Measurements from ENCODE around the gene ERVH48-1. TPM values are rescaled to one million over a fixed set of nuclear protein-coding genes. Genes with fewer than 3 reads are reported as not detected.

The ERVH48-1 gene
- total and polyA plus RNA-seq, 4 donors: 0.02 to 1.1 (median 0.15) TPM

DNA sequence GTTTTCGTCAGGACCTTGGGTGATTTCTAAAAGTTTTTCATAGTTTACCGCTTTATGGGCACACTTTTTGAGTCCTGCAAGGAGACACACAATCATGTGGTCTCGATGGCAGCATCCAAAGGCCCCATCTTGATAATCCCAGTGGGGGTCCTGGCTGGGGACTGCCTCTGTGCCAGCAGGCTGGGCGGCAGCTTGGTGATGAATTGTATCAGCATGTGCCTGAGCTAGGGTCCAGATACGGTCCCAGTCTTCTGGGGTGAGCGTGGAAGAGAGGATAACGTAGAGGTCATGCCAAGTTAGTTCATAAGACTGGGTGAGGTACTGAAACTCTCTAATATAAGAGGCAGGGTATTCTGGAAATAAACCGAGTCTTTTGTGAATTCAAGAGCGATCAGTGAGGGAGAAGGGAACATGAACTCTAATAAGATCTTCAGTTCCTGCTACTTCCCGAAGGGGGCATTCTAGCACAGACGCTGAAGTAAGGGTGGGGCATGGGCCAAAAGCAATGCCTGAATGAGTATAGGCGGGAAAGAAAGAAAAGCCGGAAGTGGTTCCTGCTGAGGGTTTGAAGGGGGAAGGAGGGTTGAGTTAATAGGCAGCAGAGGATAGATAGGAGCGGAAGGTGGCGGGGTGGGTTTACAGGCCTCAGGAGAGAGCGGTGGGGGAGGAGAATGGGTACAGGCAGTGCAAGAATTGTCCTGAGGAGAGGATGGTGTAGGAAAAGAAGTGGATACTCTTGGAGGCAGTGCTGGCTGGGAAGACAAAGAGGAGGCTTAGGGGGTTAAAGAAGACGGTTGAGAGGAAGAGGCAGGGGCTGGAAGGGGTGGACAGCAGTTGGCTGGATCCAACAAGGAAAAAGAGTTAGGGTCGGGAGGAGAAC is 1.6 kb downstream of the ERVH48-1 start:
- Histone ChIP-seq H3K36me3 (ENCODE audit: control insufficient read depth in 4 of 4, insufficient read depth in 4 of 4, low read length in 4 of 4) (no peaks in the 10 kb centered on the region), H3K4me1 (ENCODE audit: control insufficient read depth in 5 of 5, insufficient read depth in 5 of 5, low read length in 5 of 5) (peaks cover 0 to 12% (median 6%) of the 10 kb centered on the region in 5 donors), H3K27me3 (ENCODE audit: control insufficient read depth in 3 of 3, insufficient read depth in 3 of 3, low read length in 2 of 3) (no peaks in the 10 kb centered on the region), H3K9ac (ENCODE audit: insufficient read depth in 1 of 2, low read length in 2 of 2) (peak overlapping the region in 1 of 2 donors; percentile 70), H3K9me3 (ENCODE audit: control insufficient read depth in 4 of 4, insufficient read depth in 3 of 4, low read length in 3 of 4) (no peaks in the 10 kb centered on the region), H3K4me3 (no peak overlapping the region), H3K27ac (ENCODE audit: low read depth in 1 of 2, low read length in 1 of 2) (peak overlapping the region in 1 of 2 donors; percentile 32)
- TF ChIP-seq, protein P1, sequence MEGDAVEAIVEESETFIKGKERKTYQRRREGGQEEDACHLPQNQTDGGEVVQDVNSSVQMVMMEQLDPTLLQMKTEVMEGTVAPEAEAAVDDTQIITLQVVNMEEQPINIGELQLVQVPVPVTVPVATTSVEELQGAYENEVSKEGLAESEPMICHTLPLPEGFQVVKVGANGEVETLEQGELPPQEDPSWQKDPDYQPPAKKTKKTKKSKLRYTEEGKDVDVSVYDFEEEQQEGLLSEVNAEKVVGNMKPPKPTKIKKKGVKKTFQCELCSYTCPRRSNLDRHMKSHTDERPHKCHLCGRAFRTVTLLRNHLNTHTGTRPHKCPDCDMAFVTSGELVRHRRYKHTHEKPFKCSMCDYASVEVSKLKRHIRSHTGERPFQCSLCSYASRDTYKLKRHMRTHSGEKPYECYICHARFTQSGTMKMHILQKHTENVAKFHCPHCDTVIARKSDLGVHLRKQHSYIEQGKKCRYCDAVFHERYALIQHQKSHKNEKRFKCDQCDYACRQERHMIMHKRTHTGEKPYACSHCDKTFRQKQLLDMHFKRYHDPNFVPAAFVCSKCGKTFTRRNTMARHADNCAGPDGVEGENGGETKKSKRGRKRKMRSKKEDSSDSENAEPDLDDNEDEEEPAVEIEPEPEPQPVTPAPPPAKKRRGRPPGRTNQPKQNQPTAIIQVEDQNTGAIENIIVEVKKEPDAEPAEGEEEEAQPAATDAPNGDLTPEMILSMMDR (IDR thresholded peaks at IDR 0.05; ENCODE audit: control extremely low read depth, extremely low read depth): peak; percentile 84
- WGBS, 2 donors: 25 to 26% methylated on average over 18 of the region's 18 CpGs
- ATAC-seq (ENCODE audit: insufficient read depth, low FRiP score) (peak; percentile 91), DNase-seq (peak; percentile 90 to 95 (median 95))

- no peaks in the 10 kb centered on the region for H3K36me3 ChIP-seq (ENCODE audit: control insufficient read depth in 4 of 4, insufficient read depth in 4 of 4, low read length in 4 of 4)
- WGBS, 2 donors: 94 to 95% methylated on average over 18 of the region's 18 CpGs
- TF ChIP-seq, protein P1 (IDR thresholded peaks at IDR 0.05; ENCODE audit: control extremely low read depth, extremely low read depth): no peak
- H3K9me3 ChIP-seq (ENCODE audit: control insufficient read depth in 4 of 4, insufficient read depth in 3 of 4, low read length in 3 of 4): no peaks in the 10 kb centered on the region
- H3K27ac ChIP-seq (ENCODE audit: low read depth in 1 of 2, low read length in 1 of 2): no peak overlapping the region
- H3K27me3 ChIP-seq (ENCODE audit: control insufficient read depth in 3 of 3, insufficient read depth in 3 of 3, low read length in 2 of 3): no peaks in the 10 kb centered on the region
- H3K4me3 ChIP-seq: no peak overlapping the region
- no peak overlapping the region for H3K9ac ChIP-seq (ENCODE audit: insufficient read depth in 1 of 2, low read length in 2 of 2)
- DNase-seq: no peak
- H3K4me1 ChIP-seq (ENCODE audit: control insufficient read depth in 5 of 5, insufficient read depth in 5 of 5, low read length in 5 of 5): peaks cover 0 to 12% (median 6%) of the 10 kb centered on the region in 5 donors
- ATAC-seq (ENCODE audit: insufficient read depth, low FRiP score): no peak
Observed at GRCh38 chr21:42922918-42923317, 2.5 kb downstream of the ERVH48-1 start.

DNA sequence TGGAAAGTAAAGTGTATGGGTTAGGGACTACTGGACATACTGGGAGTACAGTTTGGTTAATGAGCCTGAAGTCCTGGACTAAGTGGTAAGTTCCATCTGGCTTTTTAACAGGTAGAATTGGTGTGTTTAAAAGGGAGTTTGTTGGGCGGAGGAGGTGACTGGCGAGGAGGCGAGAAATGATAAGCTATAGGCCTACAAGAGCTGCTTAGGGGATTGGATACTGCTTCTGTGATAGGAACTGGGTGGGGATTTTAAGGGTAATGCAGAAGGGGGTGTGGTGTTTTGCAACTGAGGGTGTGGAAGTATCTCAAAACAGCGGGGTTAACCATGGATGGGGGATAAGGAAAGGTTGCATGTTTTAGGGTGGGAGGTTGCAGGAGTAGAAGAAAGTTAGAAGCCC is 3.5 kb downstream of the ERVH48-1 start:
- H3K4me1 ChIP-seq (ENCODE audit: control insufficient read depth in 5 of 5, insufficient read depth in 5 of 5, low read length in 5 of 5): peaks cover 0 to 12% (median 6%) of the 10 kb centered on the region in 5 donors
- no peak for ATAC-seq (ENCODE audit: insufficient read depth, low FRiP score)
- no peak for DNase-seq
- no peaks in the 10 kb centered on the region for H3K9me3 ChIP-seq (ENCODE audit: control insufficient read depth in 4 of 4, insufficient read depth in 3 of 4, low read length in 3 of 4)
- 79 to 90% methylated on average over 4 of the region's 4 CpGs for WGBS, 2 donors
- H3K36me3 ChIP-seq (ENCODE audit: control insufficient read depth in 4 of 4, insufficient read depth in 4 of 4, low read length in 4 of 4): no peaks in the 10 kb centered on the region
- H3K27me3 ChIP-seq (ENCODE audit: control insufficient read depth in 3 of 3, insufficient read depth in 3 of 3, low read length in 2 of 3): no peaks in the 10 kb centered on the region
- H3K27ac ChIP-seq (ENCODE audit: low read depth in 1 of 2, low read length in 1 of 2): no peak overlapping the region
- no peak overlapping the region for H3K9ac ChIP-seq (ENCODE audit: insufficient read depth in 1 of 2, low read length in 2 of 2)
- H3K4me3 ChIP-seq: no peak overlapping the region
- TF ChIP-seq, protein P1 (IDR thresholded peaks at IDR 0.05; ENCODE audit: control extremely low read depth, extremely low read depth): no peak

Data from lung (tissue), 12 donors.